HepG2 (cell line): ENCODE measurements around the gene ARFIP2. TPM values are rescaled to one million over a fixed set of nuclear protein-coding genes. Genes with fewer than 3 reads are reported as not detected.

Experiments used
- ATAC-seq: fragments of 200-7000 bp; cut with Tn5 transposase; 3 replicates; pipeline ENCODE4 v1.9.1; 2020; ENCODE audit warnings: mild to moderate bottlenecking, moderate library complexity
- BruUV-seq: library from RNA; stranded (reverse); fragments of 400-500 nt; replicated peaks from 2 replicates; lab custom pipeline; 2021; lab: Mats Ljungman, UMichigan
- CTCF ChIA-PET: fragments of 300-600 bp; formaldehyde crosslinking; extraction: SDS; loops from one replicate; lab custom pipeline; 2021; ENCODE audit warnings: low total read pairs, inconsistent platforms, low intra/inter-chr PET ratio; lab: Yijun Ruan, JAX
- POLR2A ChIA-PET: fragments of 350-600 bp; sonication (Branson Sonifier 250); formaldehyde crosslinking; loops from one replicate; lab custom pipeline; 2020; ENCODE audit warnings: antibody characterized with exemption, inconsistent platforms; lab: Yijun Ruan, JAX
- DNase-seq: peaks from one replicate; pipeline ENCODE4 v3.0.0-alpha.2; 2015; ENCODE audit warnings: low spot score
- FAIRE-seq: peaks from 3 replicates; lab custom pipeline; 2011; peaks lifted over from hg19 to GRCh38; lab: Jason Lieb, UNC
- H2AFZ ChIP-seq: one replicate; pipeline ENCODE4 v1.6.1; 2011; ENCODE audit warnings: low read length, inconsistent platforms
- H3K27ac ChIP-seq: fragments of 300-600 bp; 3 replicates; pipeline ENCODE4 v1.8.0; 2011; ENCODE audit warnings: mixed run types, mild to moderate bottlenecking, mixed read lengths, low read length, inconsistent platforms; ENCODE audit not compliant: insufficient read depth; ENCODE audit errors: extremely low read length
- H3K27me3 ChIP-seq, 2 experiments: fragments of 200-600 bp in 1 of 2; 2 replicates in 1 of 2; 3 replicates in 1 of 2; pipeline versions ENCODE4 v1.6.0 to v1.8.0; 2011; ENCODE audit warnings: low read length in 2 of 2, mild to moderate bottlenecking in 2 of 2, moderate library complexity in 2 of 2, inconsistent platforms in 1 of 2; ENCODE audit not compliant: insufficient read depth in 2 of 2, control insufficient read depth in 1 of 2
- H3K36me3 ChIP-seq, 2 experiments: fragments of 200-600 bp in 1 of 2; replicated peaks in 1 of 2; 2 replicates in 1 of 2; 3 replicates in 1 of 2; pipeline versions ENCODE4 v1.5.1 to v1.8.0; 2011; ENCODE audit warnings: low read length in 2 of 2, inconsistent platforms in 1 of 2; ENCODE audit not compliant: insufficient read depth in 2 of 2, control insufficient read depth in 1 of 2
- H3K4me1 ChIP-seq: 2 replicates; pipeline ENCODE4 v1.5.1; 2012; ENCODE audit warnings: low read length, inconsistent platforms; ENCODE audit not compliant: insufficient read depth
- H3K4me2 ChIP-seq: 2 replicates; pipeline ENCODE4 v1.6.0; 2011; ENCODE audit warnings: low read depth, low read length, inconsistent platforms
- H3K4me3 ChIP-seq, 3 experiments: fragments of 200-600 bp in 1 of 3; sonication (generic), shearing (Covaris generic) in 1 of 3; replicated peaks in 1 of 3; 2 replicates each; pipeline ENCODE4 v1.5.1; 2011 to 2016; ENCODE audit warnings: low read length in 3 of 3, inconsistent platforms in 2 of 3, low read depth in 2 of 3, mild to moderate bottlenecking in 2 of 3, control low read depth in 1 of 3, mixed read lengths in 1 of 3; ENCODE audit not compliant: insufficient read depth in 1 of 3
- H3K79me2 ChIP-seq: one replicate; pipeline ENCODE4 v1.6.1; 2011; ENCODE audit warnings: low read length, inconsistent platforms; ENCODE audit not compliant: insufficient read depth
- H3K9ac ChIP-seq: 2 replicates; pipeline ENCODE4 v1.6.0; 2011; ENCODE audit warnings: mild to moderate bottlenecking, low read depth, low read length, inconsistent platforms; ENCODE audit not compliant: insufficient read depth
- H3K9me3 ChIP-seq: 2 replicates; pipeline ENCODE4 v1.5.1; 2012; ENCODE audit warnings: mild to moderate bottlenecking, low read length
- H4K20me1 ChIP-seq: 2 replicates; pipeline ENCODE4 v1.6.0; 2011; ENCODE audit warnings: inconsistent platforms, mild to moderate bottlenecking, low read length, moderate library complexity; ENCODE audit not compliant: insufficient read depth
- CCAR2 ChIP-seq: fragments of 200-400 bp; formaldehyde crosslinking; optimal IDR thresholded peaks from 2 replicates; pipeline ENCODE3; 2018; ENCODE audit warnings: low read depth, mild to moderate bottlenecking, low read length, moderate library complexity
- HHEX ChIP-seq: IDR thresholded peaks from 2 replicates; pipeline ENCODE4 v1.6.1; 2016; ENCODE audit warnings: control low read depth
- HOXA9 ChIP-seq: sonication (generic); formaldehyde crosslinking; IDR thresholded peaks from 2 replicates; pipeline ENCODE4 v1.8.1; 2022; ENCODE audit warnings: missing genetic modification reagents, mild to moderate bottlenecking, moderate library complexity, borderline replicate concordance
- KAT2B ChIP-seq: fragments of 150-350 bp; IDR thresholded peaks from 2 replicates; pipeline ENCODE4 v1.6.1; 2014; ENCODE audit warnings: low read depth, low read length, borderline replicate concordance
- KLF12 ChIP-seq: sonication (generic); formaldehyde crosslinking; IDR thresholded peaks from 2 replicates; pipeline ENCODE4 v1.4.0; 2020; ENCODE audit warnings: missing genetic modification reagents, borderline replicate concordance
- ZBTB39 ChIP-seq: sonication (generic); formaldehyde crosslinking; IDR thresholded peaks from 2 replicates; pipeline ENCODE4 v1.5.0; 2020; ENCODE audit warnings: missing genetic modification reagents
- ZNF180 ChIP-seq: sonication (generic); formaldehyde crosslinking; IDR thresholded peaks from 2 replicates; pipeline ENCODE4 v1.4.0; 2020; ENCODE audit warnings: low read depth, missing genetic modification reagents, borderline replicate concordance
- ZNF564 ChIP-seq: sonication (generic); formaldehyde crosslinking; IDR thresholded peaks from 2 replicates; pipeline ENCODE4 v1.8.1; 2023; ENCODE audit warnings: mild to moderate bottlenecking, missing genetic modification reagents
- WGBS: methylation state at CpG from one replicate; pipeline ENCODE4 v1.1.6; 2017; ENCODE audit warnings: low lambda C conversion rate; 5-methylcytosine and 5-hydroxymethylcytosine counted together
- in situ Hi-C: cut with HindIII; loops from 2 replicates; pipeline ENCODE4 v1.10.0; 2017; ENCODE audit warnings: low pct_unique_long_range_greater_than_20kb; ENCODE audit not compliant: extremely low pct_ligation_motif_present
- intact Hi-C: fragments of 100-400 bp; cut with micrococcal nuclease; formaldehyde crosslinking; loops from one replicate; pipeline ENCODE4 v1.10.0; 2022; ENCODE audit not compliant: unreplicated experiment
- polyA plus RNA-seq, 8 experiments: library from polyadenylated mRNA; depleted of rRNA in 3 of 8; stranded (reverse) in 7 of 8; unstranded in 1 of 8; fragments of >200 nt; fragmentation: Illumina TruSeq in 4 of 8; extraction: Trizol in 4 of 8; gene quantifications; 2 replicates each; pipeline versions ENCODE4 v1.2.1 to v1.2.3, GENCODE V29; 2011 to 2016; ENCODE audit warnings: low read depth in 4 of 8, missing spikeins in 1 of 8, mixed read lengths in 1 of 8; ENCODE audit not compliant: insufficient read depth in 1 of 8
- total RNA-seq, 5 experiments: library from RNA; depleted of rRNA; stranded (reverse); fragments of >200 nt; fragmentation: Illumina TruSeq; extraction: Trizol; gene quantifications; 2 replicates each; pipeline ENCODE4 v1.2.3, GENCODE V29; 2016; ENCODE audit warnings: low read depth in 1 of 5

ARFIP2 gene
- total and polyA plus RNA-seq, 2 of the 13 experiments (the other 11 are each of a cell fraction or from before 2014, with no cell fraction given) = 56.6 to 60.2 TPM

DNA sequence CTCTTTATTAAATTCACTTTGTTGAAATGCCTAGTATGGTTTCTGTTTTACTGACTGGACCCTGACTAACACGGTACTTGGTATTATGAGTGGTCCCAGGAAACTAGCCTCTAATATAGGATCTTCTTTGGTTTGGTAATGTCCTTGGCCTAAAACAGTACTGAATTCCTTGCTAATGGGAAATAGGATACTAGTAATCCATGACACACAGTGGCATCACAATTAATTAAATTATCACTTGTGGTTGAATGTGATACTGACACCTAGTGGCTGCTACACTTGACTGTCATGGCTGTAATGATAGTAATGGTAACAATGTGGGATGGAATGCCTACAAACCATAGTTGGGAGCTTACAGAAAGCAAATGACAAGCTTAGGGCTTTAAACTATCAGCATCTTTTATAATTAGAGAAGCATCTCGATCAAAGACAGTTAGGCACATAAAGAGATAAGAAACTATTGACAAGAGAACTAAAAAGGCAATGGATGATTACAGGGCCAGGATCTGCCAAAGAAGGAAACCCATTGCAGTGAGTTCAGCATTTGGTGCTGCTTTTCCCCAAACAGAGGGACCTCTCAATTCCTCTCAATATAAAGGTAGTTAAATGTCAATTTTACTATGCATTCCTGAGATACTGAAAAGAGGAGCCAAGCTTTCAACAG lies 24.6 kb upstream of the ARFIP2 start (continued):
- TF ChIP-seq CCAR2 (no peak), ZBTB39 (CRISPR knock-in tag) (no peak), HHEX (CRISPR knock-in tag) (no peak), KAT2B (no peak)

DNA sequence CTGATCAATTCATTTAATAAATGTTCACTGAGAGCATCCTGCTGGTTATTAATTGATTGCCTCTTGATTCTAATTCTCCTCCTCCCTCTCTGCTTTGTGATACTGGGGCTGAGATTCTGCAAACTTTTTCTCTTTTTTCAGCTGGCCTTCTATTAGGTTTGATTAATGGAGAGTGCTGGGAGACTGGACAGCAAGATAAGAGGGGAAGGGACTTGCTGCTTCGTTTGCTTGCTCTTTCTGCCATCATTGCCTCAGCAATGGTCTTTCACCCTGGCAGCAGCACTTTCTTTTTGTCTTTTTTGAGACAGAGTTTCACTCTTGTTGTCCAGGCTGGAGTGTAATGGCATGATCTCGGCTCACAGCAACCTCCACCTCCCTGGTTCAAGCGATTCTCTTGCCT lies 23.0 kb upstream of the ARFIP2 start:
- intact Hi-C loops = loop anchor here (2.0 kb wide), 1 partner anchor 23 kb away; the partner anchor contains the start of genes ARFIP2 and TIMM10B
- H3K4me2 ChIP-seq = no peak overlapping the region
- FAIRE-seq = no peak
- no peaks in the 10 kb centered on the region for H4K20me1 ChIP-seq
- no peak for DNase-seq
- H3K79me2 ChIP-seq = no peaks in the 10 kb centered on the region
- CTCF ChIA-PET = interaction anchor here (1.2 kb wide), 1 partner anchor 125 kb away, joined by 3 read pairs; no protein-coding TSS in a partner anchor
- no peak overlapping the region for H3K9ac ChIP-seq
- no peak for ATAC-seq
- H3K4me1 ChIP-seq = no peaks in the 10 kb centered on the region
- peaks cover 2 to 8% of the 10 kb centered on the region in 2 experiments; a peak in 3 of 5 replicates for H3K36me3 ChIP-seq
- no peaks in the 10 kb centered on the region; a peak in 1 of 5 replicates for H3K27me3 ChIP-seq
- no peaks in the 10 kb centered on the region for H3K9me3 ChIP-seq
- TF ChIP-seq ZNF564 (CRISPR knock-in tag) (no peak), KLF12 (CRISPR knock-in tag) (no peak), ZNF180 (CRISPR knock-in tag) (no peak), HOXA9 (CRISPR knock-in tag) (no peak)
- TF ChIP-seq, all 625 proteins: peak for 0
- H3K27ac ChIP-seq = no peak overlapping the region
- no peak overlapping the region for H2AFZ ChIP-seq
- BruUV-seq = no TSS peak
- H3K4me3 ChIP-seq = no peak overlapping the region
- in situ Hi-C loops = loop anchor here (10.0 kb wide), 1 partner anchor 119 kb away; no protein-coding TSS in a partner anchor
- 93% methylated on average over 3 of the region's 3 CpGs for WGBS
- POLR2A ChIA-PET = interaction anchor here (2.0 kb wide), 1 partner anchor 125 kb away, joined by 7 read pairs; no protein-coding TSS in a partner anchor
